HEK293 (cell line): ENCODE measurements around the gene MRPL30.
A peak's percentile ranks its signal among the peaks of the same experiment; 100 is the strongest.

ENCODE experiments used
- CTCF ChIA-PET: fragments of 350-600 bp; formaldehyde crosslinking; extraction: SDS; loops from one replicate; lab custom pipeline; 2021; ENCODE audit warnings: antibody characterized with exemption; lab: Yijun Ruan, JAX
- POLR2A ChIA-PET: fragments of 300-600 bp; formaldehyde crosslinking; extraction: SDS; loops from one replicate; lab custom pipeline; 2020; ENCODE audit warnings: antibody characterized with exemption, inconsistent platforms; lab: Yijun Ruan, JAX
- H3K27ac ChIP-seq: fragments of 200-500 bp; sonication (Bioruptor generic); 2 replicates; pipeline ENCODE4 v1.5.1; 2014; ENCODE audit warnings: low read depth, low read length, control low read depth, inconsistent platforms; ENCODE audit errors: extremely low read depth
- H3K36me3 ChIP-seq, 2 experiments: fragments of 200-500 bp in 1 of 2; sonication (Bioruptor generic) in 1 of 2; 1 replicate in 1 of 2; 2 replicates in 1 of 2; pipeline ENCODE4 v1.5.1; 2014 to 2017; ENCODE audit warnings: inconsistent platforms in 2 of 2, low read length in 2 of 2; ENCODE audit not compliant: control insufficient read depth in 2 of 2, insufficient read depth in 1 of 2
- H3K4me1 ChIP-seq: fragments of 200-500 bp; sonication (Bioruptor generic); 2 replicates; pipeline ENCODE4 v1.5.1; 2014; ENCODE audit warnings: mild to moderate bottlenecking, low read length, inconsistent platforms; ENCODE audit not compliant: control insufficient read depth, insufficient read depth
- H3K4me3 ChIP-seq: 2 replicates; pipeline ENCODE4 v1.5.1; 2011; ENCODE audit warnings: low read depth, mild to moderate bottlenecking, control low read depth, low read length, moderate library complexity
- H3K9me3 ChIP-seq: fragments of 200-500 bp; sonication (Bioruptor generic); 2 replicates; pipeline ENCODE4 v1.5.1; 2014; ENCODE audit warnings: low read depth, low read length, inconsistent platforms; ENCODE audit not compliant: control insufficient read depth, insufficient read depth
- EGR2 ChIP-seq: fragments of 450-650 bp; formaldehyde crosslinking; IDR thresholded peaks from 2 replicates; pipeline ENCODE4 v1.5.1; 2016; ENCODE audit warnings: low read depth, missing biosample characterization, missing genetic modification characterization
- IKZF3 ChIP-seq: fragments of 450-650 bp; IDR thresholded peaks from 2 replicates; pipeline ENCODE4 v1.5.0; 2018; ENCODE audit warnings: missing biosample characterization, mild to moderate bottlenecking, missing genetic modification characterization, moderate library complexity
- PRDM1 ChIP-seq: fragments of 450-650 bp; formaldehyde crosslinking; IDR thresholded peaks from 2 replicates; pipeline ENCODE4; 2016; ENCODE audit warnings: missing biosample characterization, missing genetic modification characterization
- SCRT1 ChIP-seq: fragments of 450-650 bp; formaldehyde crosslinking; IDR thresholded peaks from 2 replicates; pipeline ENCODE4 v1.5.1; 2016; ENCODE audit warnings: missing biosample characterization, missing genetic modification characterization, borderline replicate concordance
- YY2 ChIP-seq: fragments of 450-650 bp; formaldehyde crosslinking; IDR thresholded peaks from 2 replicates; pipeline ENCODE4 v1.5.1; 2016; ENCODE audit warnings: missing biosample characterization, missing genetic modification characterization
- ZFHX2 ChIP-seq: fragments of 450-650 bp; formaldehyde crosslinking; conservative IDR thresholded peaks from 2 replicates; pipeline ENCODE4 v1.5.1; 2016; ENCODE audit warnings: missing biosample characterization, missing genetic modification characterization
- ZNF2 ChIP-seq: fragments of 450-650 bp; formaldehyde crosslinking; IDR thresholded peaks from 2 replicates; pipeline ENCODE4 v1.5.1; 2016; ENCODE audit warnings: missing biosample characterization, missing genetic modification characterization
- ZNF354C ChIP-seq: fragments of 450-650 bp; formaldehyde crosslinking; IDR thresholded peaks from 2 replicates; pipeline ENCODE4 v1.5.1; 2016; ENCODE audit warnings: missing biosample characterization, missing genetic modification characterization, low read depth, borderline replicate concordance
- ZNF488 ChIP-seq: fragments of 450-650 bp; formaldehyde crosslinking; IDR thresholded peaks from 2 replicates; pipeline ENCODE4 v1.5.1; 2016; ENCODE audit warnings: missing biosample characterization, missing genetic modification characterization
- ZNF510 ChIP-seq: fragments of 450-650 bp; formaldehyde crosslinking; IDR thresholded peaks from 2 replicates; pipeline ENCODE4 v1.5.1; 2018; ENCODE audit warnings: mild to moderate bottlenecking, missing genetic modification characterization, missing biosample characterization; ENCODE audit not compliant: insufficient replicate concordance
- ZNF585B ChIP-seq: fragments of 450-650 bp; formaldehyde crosslinking; IDR thresholded peaks from 2 replicates; pipeline ENCODE4 v1.5.1; 2016; ENCODE audit warnings: missing biosample characterization, missing genetic modification characterization
- ZNF707 ChIP-seq: fragments of 450-650 bp; formaldehyde crosslinking; IDR thresholded peaks from 2 replicates; pipeline ENCODE4 v1.5.1; 2016; ENCODE audit warnings: missing biosample characterization, missing genetic modification characterization
- ZNF837 ChIP-seq: fragments of 450-650 bp; formaldehyde crosslinking; IDR thresholded peaks from 2 replicates; pipeline ENCODE4 v1.5.1; 2016; ENCODE audit warnings: missing biosample characterization, missing genetic modification characterization
- TF ChIP-seq, protein P1 (sequence below): fragments of 450-650 bp; formaldehyde crosslinking; IDR thresholded peaks from 2 replicates; pipeline ENCODE4 v1.5.1; 2016; ENCODE audit warnings: missing biosample characterization, missing genetic modification characterization
- TF ChIP-seq, protein P2 (sequence below): IDR thresholded peaks from 2 replicates; pipeline ENCODE4 v1.6.1; 2011; ENCODE audit warnings: mild to moderate bottlenecking, low read depth, low read length, borderline replicate concordance
- TF ChIP-seq, protein P3 (sequence below): sonication (generic); formaldehyde crosslinking; IDR thresholded peaks from 2 replicates; pipeline ENCODE4 v1.8.1; 2022; ENCODE audit warnings: mild to moderate bottlenecking, moderate library complexity, missing genetic modification reagents

The MRPL30 gene

GRCh38 chr2:99150706-99151105 lies 30.3 kb upstream of the MRPL30 start (continued):
- no peak for TF ChIP-seq PRDM1 (tag by site-specific recombination)
- no peak for TF ChIP-seq ZNF2 (tag by site-specific recombination)
- TF ChIP-seq IKZF3 (tag by site-specific recombination) = no peak
- no peak for TF ChIP-seq ZNF510 (tag by site-specific recombination)

DNA sequence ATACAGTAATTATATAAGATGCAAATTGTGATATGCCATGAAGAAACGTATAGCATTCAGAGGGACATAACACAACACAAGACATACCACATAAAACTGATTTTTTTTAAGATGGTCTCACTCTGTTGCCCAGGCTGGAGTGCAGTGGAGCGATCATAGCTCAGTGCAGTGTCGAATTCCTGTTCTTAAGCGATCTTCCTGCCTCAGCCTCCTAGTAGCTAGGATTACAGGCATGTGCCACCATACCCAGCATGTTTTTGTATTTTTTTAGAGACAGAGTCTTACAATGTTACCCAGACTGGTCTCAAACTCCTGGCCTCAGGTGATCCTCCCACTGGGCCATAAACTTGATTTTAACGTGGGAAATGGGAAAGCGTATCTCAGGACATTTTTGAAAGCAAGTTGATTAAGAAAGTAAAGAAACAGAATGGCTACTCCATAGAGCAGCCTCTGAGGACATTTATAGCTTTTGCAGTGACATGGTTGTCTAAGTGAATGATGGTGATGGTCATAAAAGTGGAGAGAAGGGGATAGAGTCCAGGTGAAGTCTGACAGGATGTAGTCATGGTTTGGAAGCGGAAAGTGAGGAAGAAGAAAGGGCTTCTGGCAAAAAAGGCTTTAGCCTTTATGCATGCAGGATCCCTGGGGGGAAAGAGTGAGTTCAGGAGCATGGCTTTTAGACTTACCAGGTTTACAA lies 28.6 kb upstream of the MRPL30 start:
- Histone ChIP-seq H3K4me3 (no peak overlapping the region), H3K4me1 (peaks cover 3% of the 10 kb centered on the region; the same call in 1 of the 2 replicates), H3K27ac (no peak overlapping the region), H3K36me3 (peaks cover 0 to 9% of the 10 kb centered on the region in 2 experiments; a peak in 2 of 3 replicates), H3K9me3 (no peaks in the 10 kb centered on the region)
- CTCF ChIA-PET = interaction anchor here (0.8 kb wide), 1 partner anchor 185 kb away, joined by 3 read pairs; the partner anchor contains the start of gene EIF5B
- POLR2A ChIA-PET = interaction anchor here (5.8 kb wide), 1 partner anchor 11 kb away, joined by 58 read pairs; the partner anchor contains the start of gene C2orf15
- TF ChIP-seq, protein P1, sequence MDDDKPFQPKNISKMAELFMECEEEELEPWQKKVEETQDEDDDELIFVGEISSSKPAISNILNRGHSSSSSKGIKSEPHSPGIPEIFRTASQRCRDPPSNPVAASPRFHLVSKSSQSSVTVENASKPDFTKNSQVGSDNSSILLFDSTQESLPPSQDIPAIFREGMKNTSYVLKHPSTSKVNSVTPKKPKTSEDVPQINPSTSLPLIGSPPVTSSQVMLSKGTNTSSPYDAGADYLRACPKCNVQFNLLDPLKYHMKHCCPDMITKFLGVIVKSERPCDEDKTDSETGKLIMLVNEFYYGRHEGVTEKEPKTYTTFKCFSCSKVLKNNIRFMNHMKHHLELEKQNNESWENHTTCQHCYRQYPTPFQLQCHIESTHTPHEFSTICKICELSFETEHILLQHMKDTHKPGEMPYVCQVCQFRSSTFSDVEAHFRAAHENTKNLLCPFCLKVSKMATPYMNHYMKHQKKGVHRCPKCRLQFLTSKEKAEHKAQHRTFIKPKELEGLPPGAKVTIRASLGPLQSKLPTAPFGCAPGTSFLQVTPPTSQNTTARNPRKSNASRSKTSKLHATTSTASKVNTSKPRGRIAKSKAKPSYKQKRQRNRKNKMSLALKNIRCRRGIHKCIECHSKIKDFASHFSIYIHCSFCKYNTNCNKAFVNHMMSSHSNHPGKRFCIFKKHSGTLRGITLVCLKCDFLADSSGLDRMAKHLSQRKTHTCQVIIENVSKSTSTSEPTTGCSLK (tag by site-specific recombination) = no peak
- 0 out of 2 replicates have a peak, but pooled peaks have one; percentile 28 for TF ChIP-seq PRDM1 (tag by site-specific recombination)

DNA sequence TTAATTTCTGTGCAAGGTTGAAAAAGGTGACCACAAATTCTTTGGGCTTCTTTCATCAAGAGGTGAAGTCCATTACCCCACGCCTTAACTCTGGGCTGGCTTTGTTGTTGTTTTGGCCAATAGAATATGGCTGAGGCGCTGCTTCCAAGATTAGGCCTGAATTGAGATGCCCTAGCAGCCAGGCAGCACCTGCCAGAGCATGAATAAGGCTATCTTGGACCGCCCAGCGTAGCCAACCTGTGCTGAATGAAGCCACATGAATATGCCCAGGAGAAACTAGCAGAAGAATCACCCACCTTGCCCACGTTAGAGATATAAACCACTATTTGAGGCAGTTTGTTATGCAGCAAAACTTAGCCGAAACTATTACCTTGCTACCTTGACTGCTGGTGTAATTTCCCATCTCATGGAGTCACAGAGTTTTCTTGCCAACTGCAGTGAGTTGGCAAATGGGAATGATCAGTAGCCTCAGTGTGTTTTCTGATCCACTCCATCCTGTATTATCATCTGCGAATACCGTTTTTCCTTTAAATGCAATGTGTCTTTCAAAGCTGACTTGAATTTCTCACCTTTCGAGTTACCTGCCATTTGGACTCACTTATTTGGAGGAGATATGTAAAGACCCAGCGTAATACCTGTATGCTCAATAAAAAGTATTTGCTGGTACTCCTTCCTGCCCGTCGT lies 26.9 kb upstream of the MRPL30 start:
- Histone ChIP-seq H3K4me3 (peak overlapping the region; percentile 63), H3K27ac (0 out of 2 replicates have a peak overlapping the region, but pooled peaks have one; percentile 71), H3K4me1 (peaks cover 3% of the 10 kb centered on the region; the same call in 1 of the 2 replicates)
- CTCF ChIA-PET = interaction anchor here (1.7 kb wide), 1 partner anchor 13 kb away, joined by 3 read pairs; no protein-coding TSS in a partner anchor
- TF ChIP-seq ZNF707 (tag by site-specific recombination) = no peak
- TF ChIP-seq, all 188 proteins: peak for 0
- POLR2A ChIA-PET = interaction anchor here (1.2 to 5.8 kb wide), 7 partner anchors 13 to 183 kb away, joined by 3 to 58 read pairs (median 4); partner anchors contain the start of genes C2orf15, EIF5B, MITD1 and MRPL30
- H3K36me3 ChIP-seq = peaks cover 0 to 17% of the 10 kb centered on the region in 2 experiments; a peak in 2 of 3 replicates
- no peaks in the 10 kb centered on the region for H3K9me3 ChIP-seq

- no peaks in the 10 kb centered on the region for H3K9me3 ChIP-seq
- H3K4me3 ChIP-seq = peak within 1 kb of the TSS; percentile 63
- peaks cover 3% of the 10 kb centered on the region; the same call in 1 of the 2 replicates for H3K4me1 ChIP-seq
- peaks cover 0 to 20% of the 10 kb centered on the region in 2 experiments; a peak in 2 of 3 replicates for H3K36me3 ChIP-seq
- ChIA-PET POLR2A (interaction anchor here (1.1 to 5.8 kb wide), 8 partner anchors 13 to 182 kb away, joined by 3 to 58 read pairs (median 4); partner anchors contain the start of genes C2orf15, EIF5B, MITD1 and MRPL30), CTCF (interaction anchor here (1.1 to 1.7 kb wide), 2 partner anchors 12 to 182 kb away, joined by 3 to 4 read pairs; partner anchors contain the start of gene EIF5B)
- H3K27ac ChIP-seq = peak within 1 kb of the TSS; percentile 71
- TF ChIP-seq ZNF488 = no peak
- TF ChIP-seq ZNF837 = no peak
- no peak for TF ChIP-seq ZNF585B (tag by site-specific recombination)
- TF ChIP-seq EGR2 (tag by site-specific recombination) = peak; percentile 92
- TF ChIP-seq IKZF3 (tag by site-specific recombination) = no peak
- peak; percentile 94 for TF ChIP-seq ZFHX2 (tag by site-specific recombination)
- no peak for TF ChIP-seq ZNF354C
- TF ChIP-seq, protein P2, sequence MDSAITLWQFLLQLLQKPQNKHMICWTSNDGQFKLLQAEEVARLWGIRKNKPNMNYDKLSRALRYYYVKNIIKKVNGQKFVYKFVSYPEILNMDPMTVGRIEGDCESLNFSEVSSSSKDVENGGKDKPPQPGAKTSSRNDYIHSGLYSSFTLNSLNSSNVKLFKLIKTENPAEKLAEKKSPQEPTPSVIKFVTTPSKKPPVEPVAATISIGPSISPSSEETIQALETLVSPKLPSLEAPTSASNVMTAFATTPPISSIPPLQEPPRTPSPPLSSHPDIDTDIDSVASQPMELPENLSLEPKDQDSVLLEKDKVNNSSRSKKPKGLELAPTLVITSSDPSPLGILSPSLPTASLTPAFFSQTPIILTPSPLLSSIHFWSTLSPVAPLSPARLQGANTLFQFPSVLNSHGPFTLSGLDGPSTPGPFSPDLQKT = no peak
- peak; percentile 90 for TF ChIP-seq SCRT1
- TF ChIP-seq, protein P3, sequence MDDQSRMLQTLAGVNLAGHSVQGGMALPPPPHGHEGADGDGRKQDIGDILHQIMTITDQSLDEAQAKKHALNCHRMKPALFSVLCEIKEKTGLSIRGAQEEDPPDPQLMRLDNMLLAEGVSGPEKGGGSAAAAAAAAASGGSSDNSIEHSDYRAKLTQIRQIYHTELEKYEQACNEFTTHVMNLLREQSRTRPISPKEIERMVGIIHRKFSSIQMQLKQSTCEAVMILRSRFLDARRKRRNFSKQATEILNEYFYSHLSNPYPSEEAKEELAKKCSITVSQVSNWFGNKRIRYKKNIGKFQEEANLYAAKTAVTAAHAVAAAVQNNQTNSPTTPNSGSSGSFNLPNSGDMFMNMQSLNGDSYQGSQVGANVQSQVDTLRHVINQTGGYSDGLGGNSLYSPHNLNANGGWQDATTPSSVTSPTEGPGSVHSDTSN (CRISPR knock-in tag) = no peak; the same call in 1 of the 2 replicates
- TF ChIP-seq YY2 (tag by site-specific recombination) = no peak
Observed at GRCh38 chr2:99154643-99155536, 26.1 kb upstream of the MRPL30 start, which contains the start of the genes LIPT1 and TSGA10. Gene LIPT1, plus strand, starts transcription at chr2:99154967. Its CDS starts 6,991 bp downstream, at chr2:99161958. Gene TSGA10, minus strand, starts transcription at chr2:99154942. Its CDS starts 45,503 bp downstream, at chr2:99109439.
